ENCODE results near the gene VRTN.
A peak's percentile ranks its signal among the peaks of the same experiment; 100 is the strongest.
"Not testable (repeated sequence)": the region's sequence is repeated elsewhere in the genome, so short reads cannot be mapped to it uniquely, and the experiment has no call there.

Gene VRTN

DNA sequence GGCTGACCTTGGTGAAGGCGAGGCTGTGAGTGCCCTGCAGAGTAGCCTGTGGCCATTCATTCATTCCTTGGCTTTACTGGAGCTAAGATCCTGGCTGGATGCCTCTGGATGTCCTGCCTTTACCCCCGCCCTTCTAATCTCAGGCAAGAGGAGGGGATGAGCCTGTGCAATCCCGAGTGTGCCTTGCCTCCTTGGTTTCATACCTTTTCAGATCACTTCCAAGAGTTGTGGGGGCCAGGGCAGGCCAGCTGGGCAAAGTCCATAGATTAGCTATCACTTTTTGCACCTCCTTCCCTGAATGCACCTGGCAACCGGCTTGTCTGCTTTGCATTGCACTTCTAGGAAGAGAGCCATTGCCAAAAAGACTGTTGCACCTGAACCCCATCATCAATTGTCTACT is 1.5 kb downstream of the VRTN start:
- ATAC-seq, result no peak
- DNase-seq, result no peak

DNA sequence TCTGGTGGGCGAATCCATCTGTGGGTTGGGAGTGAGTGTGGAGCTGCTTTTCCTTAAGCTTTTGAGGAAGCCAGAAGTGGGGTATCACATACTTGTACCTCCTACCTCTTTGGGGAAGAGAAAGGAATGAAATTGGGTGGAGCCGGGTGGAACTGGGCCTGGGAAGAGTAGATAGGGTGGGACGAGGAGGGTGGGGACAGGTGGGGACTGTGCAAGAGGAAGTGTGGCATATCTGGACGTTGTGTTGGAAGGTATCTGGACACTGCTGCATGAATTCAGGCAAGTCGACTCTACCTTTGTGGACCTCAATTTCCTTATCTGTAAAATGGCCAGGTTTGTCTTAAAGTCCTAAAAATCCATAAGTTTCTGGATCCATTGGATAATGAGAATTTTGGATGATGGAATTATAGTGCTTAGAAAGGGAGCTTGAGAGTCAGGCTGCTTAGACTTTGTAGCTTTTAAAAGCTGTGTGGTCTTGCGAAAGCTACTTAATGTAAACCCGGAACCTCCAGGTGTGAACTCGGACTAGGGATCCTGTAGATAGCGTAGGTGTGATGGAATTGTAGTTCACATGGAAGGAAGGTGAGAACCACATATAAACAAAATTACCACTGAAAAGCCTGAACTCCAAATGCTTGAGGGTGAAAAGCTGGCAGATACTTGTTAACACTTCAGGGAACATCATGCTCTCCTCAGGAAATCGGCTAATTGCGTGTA is 2.1 kb downstream of the VRTN start:
- no peak for DNase-seq
- ATAC-seq, result no peak

DNA sequence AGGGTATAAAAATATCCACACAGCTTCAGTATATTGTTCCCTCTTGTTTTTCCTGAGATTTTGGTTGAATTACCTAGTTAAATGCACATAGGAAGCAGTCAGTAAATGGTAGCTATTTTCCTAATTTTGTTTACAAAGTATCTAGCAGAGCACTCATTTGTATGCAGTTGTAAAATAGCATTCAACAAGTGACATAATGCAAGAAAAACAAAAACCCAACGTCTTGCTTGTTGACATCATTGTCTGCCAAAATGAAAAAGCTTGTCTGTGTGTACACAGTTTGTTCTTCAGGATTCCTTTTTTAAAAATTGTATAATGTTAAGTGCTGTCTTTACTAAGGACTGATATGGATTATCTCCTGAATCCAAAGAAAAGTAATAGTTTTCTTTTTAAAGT is 2.7 kb downstream of the VRTN start:
- DNase-seq (no peak), ATAC-seq (no peak)

GRCh38 chr14:74356892-74357575 is 8.8 kb downstream of the VRTN start:
- ATAC-seq (no peak), DNase-seq (no peak)

- DNase-seq (no peak), ATAC-seq (no peak)
These were observed 9.3 kb downstream of the VRTN start for GRCh38 chr14:74357585-74357984.

DNA sequence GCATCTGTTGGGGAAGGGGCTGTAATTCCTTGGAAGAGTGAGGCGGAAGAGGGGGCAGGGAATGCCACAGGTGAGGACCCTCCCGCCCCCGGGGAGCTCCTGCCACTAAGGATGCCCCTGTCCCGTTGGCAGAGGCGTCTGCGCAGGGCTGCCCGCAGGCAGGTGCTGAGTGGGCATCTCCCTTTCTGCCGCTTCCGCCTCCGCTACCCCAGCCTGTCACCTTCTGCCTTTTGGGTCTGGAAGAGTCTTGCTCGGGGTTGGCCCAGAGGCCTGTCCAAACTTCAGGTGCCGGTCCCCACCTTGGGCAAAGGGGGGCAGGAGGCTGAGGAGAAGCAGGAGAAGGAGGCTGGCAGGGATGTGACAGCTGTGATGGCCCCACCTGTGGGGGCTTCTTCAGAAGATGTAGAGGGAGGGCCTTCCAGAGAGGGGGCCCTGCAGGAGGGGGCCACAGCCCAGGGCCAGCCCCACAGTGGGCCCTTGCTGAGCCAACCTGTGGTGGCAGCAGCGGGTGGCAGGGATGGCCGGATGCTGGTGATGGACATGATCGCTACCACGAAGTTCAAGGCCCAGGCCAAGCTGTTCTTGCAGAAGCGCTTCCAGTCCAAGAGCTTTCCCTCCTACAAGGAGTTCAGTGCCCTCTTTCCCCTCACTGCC is 10.0 kb downstream of the VRTN start:
- ATAC-seq (no peak), DNase-seq (no peak)

GRCh38 chr14:74360163-74360562 is 11.9 kb downstream of the VRTN start:
- no peak for DNase-seq
- ATAC-seq, result no peak

GRCh38 chr14:74362361-74362915 is 14.2 kb downstream of the VRTN start:
- DNase-seq (peak; percentile 71), ATAC-seq (peak; percentile 64)

DNA sequence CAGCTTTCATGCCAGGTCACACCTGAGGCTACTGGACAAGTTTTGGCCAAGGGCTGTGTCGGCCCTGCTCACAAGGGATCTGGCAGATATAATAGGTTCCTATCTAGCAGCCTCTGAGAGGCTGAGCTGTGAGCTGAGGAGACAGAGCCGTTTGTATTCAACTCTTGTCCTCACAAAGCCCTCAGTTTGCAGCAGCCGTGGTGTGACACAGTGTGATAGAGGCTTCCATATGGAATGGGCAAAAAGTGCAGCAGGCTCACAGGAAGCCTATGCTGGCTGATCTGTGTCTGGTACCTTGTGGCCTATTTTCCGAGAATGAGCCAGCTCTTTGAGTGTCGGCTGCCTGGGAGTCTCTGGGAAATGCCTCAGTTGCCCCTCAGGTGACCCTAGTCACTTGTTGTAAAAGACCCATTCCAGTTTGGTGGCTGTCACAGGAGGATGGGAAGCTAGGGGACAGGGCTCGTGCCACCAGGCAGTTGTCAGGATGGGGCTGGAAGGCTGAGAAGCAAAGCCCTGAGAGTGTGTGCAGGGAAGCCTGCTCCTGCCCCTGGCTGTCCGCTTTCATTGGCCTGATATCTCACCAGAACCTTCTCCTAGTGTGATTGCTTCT is 16.1 kb downstream of the VRTN start:
- no peak for DNase-seq
- ATAC-seq, result no peak

DNA sequence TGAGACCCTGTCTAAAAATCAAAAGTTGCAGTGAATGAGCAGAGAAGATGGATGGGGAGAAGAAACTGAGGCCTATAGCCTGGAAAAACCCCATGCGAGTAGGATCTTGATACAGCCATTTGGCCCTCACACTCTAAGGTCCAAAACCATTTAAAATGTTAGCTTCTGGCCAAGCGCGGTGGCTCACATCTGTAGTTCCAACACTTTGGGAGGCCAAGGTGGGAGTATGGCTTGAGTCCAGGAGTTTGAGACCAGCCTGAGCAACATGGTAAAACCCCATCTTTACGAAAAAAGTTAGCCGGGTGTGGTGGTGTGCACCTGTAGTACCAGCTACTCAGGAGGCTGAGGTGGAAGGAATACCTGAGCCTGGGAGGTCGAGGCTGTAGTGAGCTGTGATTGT is 19.8 kb downstream of the VRTN start:
- ATAC-seq, result no peak
- DNase-seq, result no peak

- ATAC-seq (no peak), DNase-seq (no peak)
These were observed 20.2 kb downstream of the VRTN start for GRCh38 chr14:74368441-74368840.

DNA sequence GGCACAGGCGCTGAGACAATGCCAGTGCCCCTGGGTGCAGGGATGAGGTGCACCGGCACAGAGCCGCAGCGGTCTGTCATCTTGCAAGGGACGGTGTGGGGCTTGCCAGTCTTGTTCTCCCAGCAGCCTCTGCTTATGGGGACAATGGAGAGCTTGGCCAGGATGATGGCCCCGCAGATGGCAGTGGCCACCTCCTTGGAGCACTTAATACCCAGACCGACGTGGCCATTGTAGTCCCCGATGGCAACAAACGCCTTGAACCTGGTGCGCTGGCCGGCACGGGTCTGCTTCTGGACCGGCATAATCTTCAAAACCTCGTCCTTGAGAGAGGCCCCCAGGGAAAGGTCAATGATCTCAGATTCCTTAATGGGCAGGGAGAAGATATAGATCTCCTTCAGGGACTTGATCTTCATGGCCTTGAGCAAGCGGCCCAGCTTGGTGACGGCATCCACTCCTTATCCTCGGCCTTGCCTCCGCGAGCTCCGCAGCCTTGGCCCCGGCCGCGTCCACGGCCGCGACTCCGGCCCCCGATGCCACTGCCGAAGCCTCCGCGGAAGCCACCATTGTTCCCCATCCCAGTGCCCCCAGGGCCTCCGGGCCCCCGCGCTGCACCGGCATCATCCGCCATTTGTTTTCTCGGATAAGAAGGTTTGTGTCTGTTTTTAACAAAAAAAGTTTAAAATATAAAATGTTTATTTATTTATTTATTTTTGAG is 29.9 kb downstream of the VRTN start:
- no peak for ATAC-seq
- no peak for DNase-seq

- ATAC-seq (no peak), DNase-seq (no peak)
These were observed 31.9 kb downstream of the VRTN start for GRCh38 chr14:74380172-74380571.

DNA sequence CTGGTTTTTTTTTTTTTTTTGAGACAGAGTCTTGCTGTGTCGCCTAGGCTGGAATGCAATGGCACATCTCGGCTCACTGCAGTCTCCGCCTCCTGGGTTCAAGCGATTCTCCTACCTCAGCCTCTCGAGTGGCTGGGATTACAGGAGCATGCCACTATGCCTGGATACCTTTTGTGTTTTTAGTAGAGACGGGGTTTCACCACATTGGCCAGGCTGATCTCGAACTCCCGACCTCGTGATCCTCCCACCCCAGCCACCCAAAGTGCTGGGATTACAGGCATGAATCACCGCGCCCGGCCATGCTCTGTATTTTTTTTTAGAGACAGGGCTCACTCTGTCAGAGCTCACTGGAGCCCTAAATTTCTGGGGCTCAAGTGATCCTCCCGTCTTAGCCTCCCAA is 32.6 kb downstream of the VRTN start:
- no peak for ATAC-seq
- no peak for DNase-seq

DNA sequence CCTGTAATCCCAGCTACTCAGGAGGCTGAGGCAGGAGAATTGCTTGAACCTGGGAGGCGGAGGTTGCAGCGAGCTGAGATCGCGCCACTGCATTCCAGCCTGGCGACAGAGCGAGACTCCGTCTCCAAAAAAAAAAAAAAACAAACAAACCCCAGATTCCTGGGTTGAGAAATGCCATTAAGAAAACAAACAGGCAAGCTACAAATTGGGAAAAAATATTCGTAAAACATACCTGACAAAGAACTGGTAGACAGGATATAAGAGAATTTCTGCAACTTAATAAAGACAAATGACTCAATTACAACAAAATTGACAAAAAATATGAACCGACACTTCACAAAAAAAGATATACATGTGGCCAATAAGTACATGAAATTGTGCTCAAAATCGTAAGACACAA is 33.3 kb downstream of the VRTN start:
- DNase-seq, ATAC-seq: not testable (repeated sequence)

DNA sequence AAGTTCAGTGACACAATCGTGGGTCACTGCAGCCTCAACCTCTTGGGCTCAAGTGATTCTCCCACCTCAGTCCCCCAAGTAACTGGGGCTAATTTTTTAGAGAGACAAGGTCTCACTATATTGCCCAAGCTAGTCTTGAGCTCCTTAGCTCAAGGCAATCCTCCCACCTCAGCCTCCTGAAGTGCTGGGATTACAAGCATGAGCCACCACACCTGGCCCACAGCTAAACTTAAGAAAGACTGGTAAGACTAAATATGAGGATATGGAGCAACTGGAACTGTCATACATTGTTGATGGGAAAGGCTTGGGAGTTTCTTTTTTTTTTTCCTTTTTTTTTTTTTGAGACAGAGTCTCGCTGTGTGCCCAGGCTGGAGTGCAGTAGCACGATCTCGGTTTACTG is 34.0 kb downstream of the VRTN start:
- ATAC-seq (no peak), DNase-seq (no peak)

DNA sequence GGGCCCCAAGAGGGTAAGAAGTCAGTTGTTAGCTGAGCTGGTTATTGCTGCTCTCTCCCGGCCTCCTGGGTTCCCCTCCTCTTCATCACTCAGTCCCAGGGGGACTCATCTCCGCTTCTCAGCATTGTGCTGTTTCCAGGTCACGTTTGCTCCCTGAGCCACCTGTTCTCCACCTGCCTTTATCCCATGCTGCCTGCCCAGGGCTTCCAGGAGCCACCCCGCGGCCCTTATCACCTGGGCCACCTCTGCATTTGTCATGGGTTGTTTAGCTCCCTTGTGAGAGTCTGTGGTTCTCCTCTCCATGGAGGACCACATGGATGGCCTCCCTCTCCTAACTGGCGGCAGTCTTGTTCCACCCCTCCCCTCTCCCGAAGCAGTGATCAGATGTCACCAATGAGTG is 41.7 kb downstream of the VRTN start:
- DNase-seq (no peak), ATAC-seq (no peak)

DNA sequence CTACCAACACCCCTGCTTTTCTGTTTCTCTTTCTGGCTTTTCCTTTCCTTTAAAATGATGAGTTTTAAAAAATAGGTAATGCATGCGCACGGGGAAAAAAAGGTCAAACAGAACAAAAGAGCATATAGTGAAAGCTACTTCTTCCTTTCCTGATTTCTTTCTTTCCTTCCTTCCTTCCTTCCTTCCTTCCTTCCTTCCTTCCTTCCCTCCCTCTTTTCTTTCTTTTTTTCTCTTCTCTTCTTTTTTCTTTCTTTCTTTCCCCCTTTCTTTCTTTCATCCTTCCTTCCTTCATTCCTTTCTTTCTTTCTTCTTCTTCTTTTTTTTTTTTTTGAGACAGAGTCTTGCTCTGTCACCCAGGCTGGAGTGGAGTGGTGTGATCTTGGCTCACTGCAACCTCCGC is 42.2 kb downstream of the VRTN start:
- not testable (repeated sequence) for DNase-seq, ATAC-seq

DNA sequence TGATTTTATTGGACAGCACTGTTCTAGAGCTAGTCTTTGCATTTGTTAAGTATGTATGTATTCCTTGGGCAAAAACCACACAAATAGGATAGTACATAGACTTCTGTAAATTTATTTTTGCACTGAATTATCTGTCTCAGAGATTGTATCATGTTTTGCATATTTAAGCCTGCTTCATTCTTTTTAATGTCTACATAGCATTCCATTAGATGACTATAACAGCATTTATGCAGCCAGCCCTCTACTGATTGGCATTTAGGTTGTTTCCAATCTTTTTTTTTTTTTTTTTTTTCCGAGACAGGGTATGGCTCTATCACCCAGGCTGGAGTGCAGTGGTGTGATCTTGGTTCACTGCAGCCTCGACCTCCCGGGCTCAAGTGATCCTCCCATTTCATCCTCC is 43.2 kb downstream of the VRTN start:
- DNase-seq (no peak), ATAC-seq (no peak)

DNA sequence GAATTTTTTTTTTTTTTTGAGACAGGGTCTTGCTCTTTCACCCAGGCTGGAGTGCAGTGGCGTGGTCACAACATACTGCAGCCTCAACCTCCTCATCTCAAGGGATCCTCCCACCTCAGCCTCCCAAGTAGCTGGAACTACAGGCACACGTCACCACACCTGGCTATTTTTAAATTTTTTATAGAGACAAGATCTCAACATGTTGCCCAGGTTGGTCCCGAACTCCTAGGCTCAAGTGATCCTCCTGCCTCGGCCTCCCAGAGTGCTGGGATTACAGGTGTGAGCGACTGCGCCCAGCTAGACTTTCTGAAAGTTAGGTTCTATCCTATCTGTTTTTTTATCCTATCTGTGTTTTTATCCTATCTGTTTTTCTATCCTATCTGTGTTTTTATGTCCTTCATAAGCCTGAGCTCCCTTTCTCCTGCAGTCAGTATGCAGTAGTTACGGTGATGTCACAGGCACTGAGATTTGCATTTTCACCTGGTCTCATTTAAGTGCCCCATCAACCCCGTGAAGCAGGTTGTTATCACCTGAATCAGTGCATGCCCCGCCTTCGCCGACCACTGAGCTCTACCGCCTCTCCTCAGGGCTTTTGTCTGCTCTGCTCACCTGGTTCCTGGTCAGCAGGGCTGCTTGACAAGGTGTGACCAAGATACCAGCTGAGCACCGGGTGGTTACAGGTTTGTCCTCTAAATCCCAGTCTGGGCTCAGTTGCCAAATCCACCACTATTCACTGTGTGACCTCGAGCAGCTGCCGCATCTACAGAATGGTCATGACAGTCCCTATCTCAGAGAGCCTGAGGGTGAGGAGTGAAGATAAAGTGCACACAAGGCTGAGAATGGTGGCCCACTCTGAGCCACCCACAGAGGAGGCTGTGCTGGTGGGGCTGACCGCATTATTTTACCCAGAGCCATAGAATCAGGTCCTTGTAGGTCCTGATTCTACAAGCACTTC is 44.6 kb downstream of the VRTN start:
- DNase-seq, result no peak
- no peak for ATAC-seq

GRCh38 chr14:74394549-74394948 is 46.3 kb downstream of the VRTN start:
- no peak for ATAC-seq

More at GRCh38 chr14:74394549-74394948, 46.3 kb downstream of the VRTN start:
- DNase-seq, result no peak
